ENCODE results near the gene EFCAB6. TPM values are rescaled to one million over a fixed set of nuclear protein-coding genes. Genes with fewer than 3 reads are reported as not detected.

Gene EFCAB6
- total RNA-seq, 1 experiment from 2014 or later = 0.21 TPM

GRCh38 chr22:43622886-43623285, 189.2 kb downstream of the EFCAB6 start:
- no peak for DNase-seq (ENCODE audit: low read depth, low spot score)

DNA sequence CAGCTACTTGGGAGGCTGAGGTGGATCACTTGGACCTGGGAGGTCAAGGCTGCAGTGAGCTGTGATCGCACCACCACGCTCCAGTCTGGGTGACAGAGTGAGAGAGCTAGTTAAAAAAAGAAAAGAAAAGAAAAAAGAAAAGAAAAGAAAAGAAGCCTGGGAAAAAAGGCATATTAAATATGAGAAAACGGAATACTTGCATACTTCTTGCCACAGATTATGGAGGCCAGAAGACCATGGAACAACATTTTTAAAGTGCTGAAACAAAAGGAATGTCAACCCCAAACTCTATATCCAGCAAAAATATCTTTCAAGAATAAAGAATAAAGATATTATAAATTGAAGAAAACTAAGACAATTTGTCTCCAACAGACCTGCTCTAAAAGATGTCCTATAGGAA, 191.9 kb downstream of the EFCAB6 start:
- intact Hi-C loops (cut with micrococcal nuclease; ENCODE audit: unreplicated experiment) = no loop called here
- no peak overlapping the region for H3K27ac ChIP-seq (ENCODE audit: low read length)
- TF ChIP-seq SIN3A (IDR thresholded peaks at IDR 0.05; ENCODE audit: borderline replicate concordance, insufficient read depth, low read depth, low read length) = no peak
- ChIA-PET POLR2A (no interaction called here), CTCF (no interaction called here)
- H3K36me3 ChIP-seq (ENCODE audit: control insufficient read depth, insufficient read depth, low read length) = no peaks in the 10 kb centered on the region
- H3K27me3 ChIP-seq (ENCODE audit: control insufficient read depth, insufficient read depth, low read length) = no peaks in the 10 kb centered on the region; the same call in 1 of the 2 replicates
- in situ Hi-C loops (cut with HindIII; ENCODE audit: low pct_unique_long_range_greater_than_20kb, low sequenced_read_pairs) = no loop called here
- H3K4me3 ChIP-seq (ENCODE audit: low read depth in 2 of 2, low read length in 2 of 2) = no peak overlapping the region
- H3K4me1 ChIP-seq (ENCODE audit: control insufficient read depth, insufficient read depth, low read length) = peaks cover 8% of the 10 kb centered on the region; the same call in 1 of the 2 replicates
- BruUV-seq (replicated peaks) = no TSS peak
- ATAC-seq (no peak), DNase-seq (ENCODE audit: low read depth, low spot score) (no peak)
- H3K9me3 ChIP-seq (ENCODE audit: control insufficient read depth, insufficient read depth, low read depth, low read length) = no peaks in the 10 kb centered on the region

More at GRCh38 chr22:43622886-43623285, 189.2 kb downstream of the EFCAB6 start:
- CTCF ChIA-PET = no interaction called here
- no peaks in the 10 kb centered on the region for H3K27me3 ChIP-seq (ENCODE audit: control insufficient read depth, insufficient read depth, low read length)
- in situ Hi-C loops (cut with HindIII; ENCODE audit: low pct_unique_long_range_greater_than_20kb, low sequenced_read_pairs) = no loop called here
- POLR2A ChIA-PET = no interaction called here
- H3K36me3 ChIP-seq (ENCODE audit: control insufficient read depth, insufficient read depth, low read length) = no peaks in the 10 kb centered on the region
- peaks cover 8% of the 10 kb centered on the region; the same call in 1 of the 2 replicates for H3K4me1 ChIP-seq (ENCODE audit: control insufficient read depth, insufficient read depth, low read length)
- ATAC-seq = no peak
- TF ChIP-seq TCF7L2 (IDR thresholded peaks at IDR 0.05; ENCODE audit: low read depth, low read length) = no peak
- no peak overlapping the region for H3K27ac ChIP-seq (ENCODE audit: low read length)
- intact Hi-C loops (cut with micrococcal nuclease; ENCODE audit: unreplicated experiment) = no loop called here
- H3K4me3 ChIP-seq (ENCODE audit: low read depth in 2 of 2, low read length in 2 of 2) = no peak overlapping the region
- H3K9me3 ChIP-seq (ENCODE audit: control insufficient read depth, insufficient read depth, low read depth, low read length) = no peaks in the 10 kb centered on the region
- no TSS peak for BruUV-seq (replicated peaks)

GRCh38 chr22:43618517-43618916, 193.6 kb downstream of the EFCAB6 start:
- Histone ChIP-seq H3K27ac (ENCODE audit: low read length) (no peak overlapping the region), H3K4me1 (ENCODE audit: control insufficient read depth, insufficient read depth, low read length) (no peaks in the 10 kb centered on the region), H3K27me3 (ENCODE audit: control insufficient read depth, insufficient read depth, low read length) (no peaks in the 10 kb centered on the region; the same call in 1 of the 2 replicates), H3K4me3 (ENCODE audit: low read depth in 2 of 2, low read length in 2 of 2) (no peak overlapping the region), H3K9me3 (ENCODE audit: control insufficient read depth, insufficient read depth, low read depth, low read length) (no peaks in the 10 kb centered on the region), H3K36me3 (ENCODE audit: control insufficient read depth, insufficient read depth, low read length) (no peaks in the 10 kb centered on the region)
- ChIA-PET CTCF (no interaction called here), POLR2A (no interaction called here)
- DNase-seq (ENCODE audit: low read depth, low spot score) (no peak), ATAC-seq (no peak)
- intact Hi-C loops (cut with micrococcal nuclease; ENCODE audit: unreplicated experiment) = no loop called here
- in situ Hi-C loops (cut with HindIII; ENCODE audit: low pct_unique_long_range_greater_than_20kb, low sequenced_read_pairs) = no loop called here
- no TSS peak for BruUV-seq (replicated peaks)
- TF ChIP-seq SIN3A (IDR thresholded peaks at IDR 0.05; ENCODE audit: borderline replicate concordance, insufficient read depth, low read depth, low read length) = no peak
- no peak for TF ChIP-seq REST (IDR thresholded peaks at IDR 0.05; ENCODE audit: insufficient read depth in 1 of 2, low read depth in 2 of 2, low read length in 1 of 2)
- no peak for TF ChIP-seq POLR2AphosphoS5 (IDR thresholded peaks at IDR 0.05; ENCODE audit: low read depth, low read length)

DNA sequence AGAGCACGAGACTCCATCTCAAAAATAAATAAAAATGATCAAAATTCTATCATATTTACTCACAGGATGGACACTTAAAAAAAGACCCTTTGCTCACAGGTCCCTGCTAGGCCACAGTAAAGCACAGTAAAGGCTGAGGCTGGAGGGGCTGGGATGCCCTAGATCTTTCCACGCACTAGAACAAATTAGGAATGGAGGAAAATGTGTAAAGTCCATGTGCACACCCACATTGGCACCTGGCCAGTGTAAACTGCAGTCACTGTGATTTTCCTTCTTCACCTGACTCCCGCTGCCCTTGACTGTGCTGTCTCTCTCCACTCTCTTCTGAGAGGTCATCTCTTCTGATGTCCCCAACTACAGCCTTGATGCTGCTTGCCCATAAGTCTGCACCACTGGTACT, 195.5 kb downstream of the EFCAB6 start:
- in situ Hi-C loops (cut with HindIII; ENCODE audit: low pct_unique_long_range_greater_than_20kb, low sequenced_read_pairs) = no loop called here
- intact Hi-C loops (cut with micrococcal nuclease; ENCODE audit: unreplicated experiment) = no loop called here
- no peaks in the 10 kb centered on the region for H3K36me3 ChIP-seq (ENCODE audit: control insufficient read depth, insufficient read depth, low read length)
- DNase-seq (ENCODE audit: low read depth, low spot score) = no peak
- H3K27me3 ChIP-seq (ENCODE audit: control insufficient read depth, insufficient read depth, low read length) = no peaks in the 10 kb centered on the region; the same call in 1 of the 2 replicates
- TF ChIP-seq SIN3A (IDR thresholded peaks at IDR 0.05; ENCODE audit: borderline replicate concordance, insufficient read depth, low read depth, low read length) = no peak
- no peak for TF ChIP-seq REST (IDR thresholded peaks at IDR 0.05; ENCODE audit: insufficient read depth in 1 of 2, low read depth in 2 of 2, low read length in 1 of 2)
- no peak for TF ChIP-seq TCF7L2 (IDR thresholded peaks at IDR 0.05; ENCODE audit: low read depth, low read length)
- no peak for TF ChIP-seq CTCF (IDR thresholded peaks at IDR 0.05)
- TF ChIP-seq POLR2AphosphoS5 (IDR thresholded peaks at IDR 0.05; ENCODE audit: low read depth, low read length) = no peak
- no peaks in the 10 kb centered on the region for H3K9me3 ChIP-seq (ENCODE audit: control insufficient read depth, insufficient read depth, low read depth, low read length)
- BruUV-seq (replicated peaks) = no TSS peak
- no peak overlapping the region for H3K4me3 ChIP-seq (ENCODE audit: low read depth in 2 of 2, low read length in 2 of 2)
- ATAC-seq = no peak
- H3K4me1 ChIP-seq (ENCODE audit: control insufficient read depth, insufficient read depth, low read length) = no peaks in the 10 kb centered on the region
- ChIA-PET POLR2A (no interaction called here), CTCF (no interaction called here)
- H3K27ac ChIP-seq (ENCODE audit: low read length) = no peak overlapping the region
